Stimulated activated effector memory CD8-positive, alpha-beta T cell treated with anti-CD3 and anti-CD28 coated beads, Interleukin-12 subunit alpha, Interleukin-12 subunit beta, amount 100 ng/mL, for 72 hours (primary cell): ENCODE results near the gene C1QTNF1.

Experiments
- ATAC-seq: fragments of 150-1000 bp; cut with Tn5 transposase; 2 replicates; pipeline ENCODE4 v1.10.0; 2021
- DNase-seq, 2 donors: peaks; one replicate each; pipeline ENCODE4 v3.0.0; 2021 to 2022; ENCODE audit warnings: low spot score in 2 of 2
- H3K27ac Mint-ChIP-seq: one replicate; pipeline ENCODE4 v1.8.0; 2022; ENCODE audit warnings: mild to moderate bottlenecking, mixed read lengths
- H3K36me3 Mint-ChIP-seq: one replicate; pipeline ENCODE4 v1.8.0; 2022; ENCODE audit warnings: mild to moderate bottlenecking, mixed read lengths
- H3K4me1 Mint-ChIP-seq: one replicate; pipeline ENCODE4 v1.8.0; 2022; ENCODE audit warnings: mixed read lengths
- H3K4me3 Mint-ChIP-seq: one replicate; pipeline ENCODE4 v1.8.0; 2022; ENCODE audit warnings: mild to moderate bottlenecking, mixed read lengths
- H3K9me3 Mint-ChIP-seq: one replicate; pipeline ENCODE4 v1.8.0; 2022; ENCODE audit warnings: mixed read lengths

Gene C1QTNF1

GRCh38 chr17:79079421-79080200 lies 55.6 kb downstream of the C1QTNF1 start:
- Mint-ChIP-seq H3K9me3 (no peaks in the 10 kb centered on the region), H3K27ac (no peak overlapping the region), H3K4me3 (no peak overlapping the region), H3K4me1 (peaks cover 24% of the 10 kb centered on the region), H3K36me3 (peaks cover 40% of the 10 kb centered on the region)
- DNase-seq (no peak), ATAC-seq (no peak)

- H3K27ac Mint-ChIP-seq, result no peak overlapping the region
- DNase-seq, result no peak
- H3K9me3 Mint-ChIP-seq, result no peaks in the 10 kb centered on the region
- peaks cover 20% of the 10 kb centered on the region for H3K4me1 Mint-ChIP-seq
- no peak overlapping the region for H3K4me3 Mint-ChIP-seq
- H3K36me3 Mint-ChIP-seq, result peaks cover 42% of the 10 kb centered on the region
- no peak for ATAC-seq
These were observed 56.4 kb downstream of the C1QTNF1 start for GRCh38 chr17:79080349-79080748.

DNA sequence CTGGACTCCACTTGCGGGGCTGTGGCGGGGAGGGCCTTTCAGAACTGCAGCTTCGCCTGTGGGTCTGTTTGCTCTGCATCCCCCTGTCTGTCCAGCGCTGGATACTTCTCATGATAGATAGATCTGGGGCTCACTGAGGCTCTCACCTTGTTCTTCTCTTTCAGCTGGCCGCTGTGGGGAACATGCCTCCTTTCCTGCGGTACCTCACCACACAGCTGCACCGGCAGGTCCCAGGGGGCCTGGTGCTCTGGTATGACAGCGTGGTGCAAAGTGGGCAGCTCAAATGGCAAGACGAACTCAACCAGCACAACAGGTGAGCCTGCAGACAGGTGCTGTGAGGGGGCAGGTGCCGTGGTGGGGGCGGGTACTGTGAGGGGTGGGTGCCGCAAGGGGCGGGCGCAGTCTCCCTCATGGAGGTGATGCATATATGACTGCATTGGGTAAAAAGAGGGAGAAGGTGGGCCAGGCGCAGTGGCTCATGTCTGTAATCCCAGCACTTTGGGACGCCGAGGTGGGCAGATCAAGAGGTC lies 56.9 kb downstream of the C1QTNF1 start:
- no peak overlapping the region for H3K4me3 Mint-ChIP-seq
- H3K27ac Mint-ChIP-seq, result no peak overlapping the region
- ATAC-seq (no peak), DNase-seq (no peak)
- peaks cover 16% of the 10 kb centered on the region for H3K4me1 Mint-ChIP-seq
- no peaks in the 10 kb centered on the region for H3K9me3 Mint-ChIP-seq
- H3K36me3 Mint-ChIP-seq, result peaks cover 42% of the 10 kb centered on the region

GRCh38 chr17:79081571-79082276 lies 57.8 kb downstream of the C1QTNF1 start:
- peaks cover 42% of the 10 kb centered on the region for H3K36me3 Mint-ChIP-seq
- H3K9me3 Mint-ChIP-seq, result no peaks in the 10 kb centered on the region
- DNase-seq (no peak), ATAC-seq (no peak)
- no peak overlapping the region for H3K4me3 Mint-ChIP-seq
- no peak overlapping the region for H3K27ac Mint-ChIP-seq
- peaks cover 12% of the 10 kb centered on the region for H3K4me1 Mint-ChIP-seq

DNA sequence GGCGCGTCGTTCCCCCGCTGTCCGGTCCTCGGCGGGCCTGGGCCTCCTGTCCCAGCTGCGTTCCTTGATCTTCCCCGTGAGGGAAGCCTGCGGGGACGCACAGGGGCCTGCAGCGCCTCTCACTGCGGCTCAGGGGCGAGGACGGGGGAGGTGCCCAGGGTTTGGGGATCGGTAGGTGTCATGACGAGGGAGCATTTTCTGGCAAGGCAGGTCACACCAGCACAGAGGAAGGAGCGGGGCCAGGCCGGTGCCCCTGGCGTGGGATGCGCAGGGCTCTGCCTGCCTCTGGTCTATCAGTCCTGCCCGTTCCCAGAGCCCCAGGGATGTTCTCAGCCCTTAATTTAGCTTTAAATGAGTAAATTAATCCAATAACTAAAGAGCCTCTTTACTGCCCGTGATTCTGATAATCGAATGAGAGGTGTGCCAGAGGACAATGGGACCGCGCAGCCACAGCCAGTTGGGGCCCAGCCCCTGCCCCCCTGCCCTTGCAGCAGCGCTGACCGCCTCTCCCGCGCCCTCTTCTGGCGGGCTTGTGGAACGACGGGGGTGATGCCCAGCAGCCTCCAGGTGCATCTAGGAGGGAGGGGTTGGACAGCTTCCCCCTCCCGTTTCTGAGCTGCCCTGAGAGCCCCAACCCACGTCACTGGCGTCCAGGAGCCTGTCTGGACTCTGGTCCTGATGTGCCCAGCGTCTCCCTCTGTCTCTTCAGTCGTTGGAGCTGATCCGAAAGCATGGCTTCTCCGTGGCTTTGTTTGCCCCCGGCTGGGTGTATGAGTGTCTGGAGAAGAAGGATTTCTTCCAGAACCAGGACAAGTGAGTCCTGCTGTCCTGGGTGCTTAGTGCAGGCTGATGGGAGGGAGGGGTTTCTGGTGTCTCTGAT lies 58.6 kb downstream of the C1QTNF1 start:
- Mint-ChIP-seq H3K36me3 (peaks cover 42% of the 10 kb centered on the region), H3K4me1 (peaks cover 12% of the 10 kb centered on the region), H3K9me3 (no peaks in the 10 kb centered on the region), H3K4me3 (no peak overlapping the region), H3K27ac (no peak overlapping the region)
- DNase-seq (peak; percentile 48 to 74), ATAC-seq (peak; percentile 42)

- Mint-ChIP-seq H3K4me3 (no peak overlapping the region), H3K4me1 (peaks cover 12% of the 10 kb centered on the region), H3K27ac (no peak overlapping the region), H3K36me3 (peaks cover 38% of the 10 kb centered on the region), H3K9me3 (no peaks in the 10 kb centered on the region)
- DNase-seq, result no peak
- no peak for ATAC-seq
These were observed 59.4 kb downstream of the C1QTNF1 start for GRCh38 chr17:79083191-79083971.

GRCh38 chr17:79084291-79085153 lies 60.6 kb downstream of the C1QTNF1 start:
- Mint-ChIP-seq H3K9me3 (no peaks in the 10 kb centered on the region), H3K4me1 (peaks cover 12% of the 10 kb centered on the region), H3K27ac (no peak overlapping the region), H3K4me3 (no peak overlapping the region), H3K36me3 (peaks cover 29% of the 10 kb centered on the region)
- DNase-seq, result no peak
- ATAC-seq, result no peak

GRCh38 chr17:79085154-79085920 lies 61.4 kb downstream of the C1QTNF1 start:
- Mint-ChIP-seq H3K36me3 (peaks cover 21% of the 10 kb centered on the region), H3K27ac (no peak overlapping the region), H3K4me3 (no peak overlapping the region), H3K9me3 (no peaks in the 10 kb centered on the region), H3K4me1 (peaks cover 12% of the 10 kb centered on the region)
- DNase-seq (no peak), ATAC-seq (no peak)

DNA sequence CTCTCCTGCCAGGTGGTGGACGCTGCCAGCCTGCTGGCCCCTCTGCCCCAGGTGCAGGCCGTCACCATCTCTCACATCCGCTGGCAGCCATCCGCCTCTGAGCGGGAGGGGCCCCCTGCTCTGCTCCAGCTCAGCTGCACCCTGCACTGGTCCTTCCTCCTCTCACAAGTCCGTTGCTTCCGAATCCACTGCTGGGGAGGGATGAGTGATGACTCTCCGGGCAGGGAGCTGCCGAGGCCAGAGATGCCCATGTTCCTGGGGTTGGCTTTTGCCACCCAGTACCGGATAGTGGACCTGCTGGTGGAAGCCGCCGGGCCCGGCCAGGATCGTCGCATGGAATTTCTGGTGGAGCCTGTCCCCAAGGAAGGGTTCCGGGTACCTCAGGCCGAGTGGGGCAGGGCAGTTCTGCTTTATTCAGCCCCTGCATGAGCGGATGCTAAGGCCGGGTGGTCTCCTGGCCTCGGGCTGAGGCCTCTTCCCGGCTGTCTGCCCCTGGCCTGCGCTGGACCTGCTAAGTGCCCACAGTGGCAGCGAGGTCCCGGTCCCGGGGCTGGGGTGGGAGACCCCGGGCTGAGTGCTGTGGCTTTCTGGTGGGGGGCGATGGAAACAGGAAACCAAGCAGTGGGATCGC lies 62.1 kb downstream of the C1QTNF1 start:
- H3K27ac Mint-ChIP-seq, result peak overlapping the region; percentile 20
- no peak for DNase-seq

GRCh38 chr17:79086609-79087427 lies 62.8 kb downstream of the C1QTNF1 start:
- Mint-ChIP-seq H3K36me3 (peaks cover 16% of the 10 kb centered on the region), H3K4me3 (no peak overlapping the region), H3K4me1 (peaks cover 3% of the 10 kb centered on the region), H3K9me3 (no peaks in the 10 kb centered on the region), H3K27ac (peak overlapping the region; percentile 20)
- DNase-seq, result no peak
- no peak for ATAC-seq

More for the DNA sequence above, 62.1 kb downstream of the C1QTNF1 start:
- no peaks in the 10 kb centered on the region for H3K9me3 Mint-ChIP-seq
- peaks cover 7% of the 10 kb centered on the region for H3K4me1 Mint-ChIP-seq
- H3K4me3 Mint-ChIP-seq, result no peak overlapping the region
- ATAC-seq, result no peak
- H3K36me3 Mint-ChIP-seq, result peaks cover 20% of the 10 kb centered on the region

DNA sequence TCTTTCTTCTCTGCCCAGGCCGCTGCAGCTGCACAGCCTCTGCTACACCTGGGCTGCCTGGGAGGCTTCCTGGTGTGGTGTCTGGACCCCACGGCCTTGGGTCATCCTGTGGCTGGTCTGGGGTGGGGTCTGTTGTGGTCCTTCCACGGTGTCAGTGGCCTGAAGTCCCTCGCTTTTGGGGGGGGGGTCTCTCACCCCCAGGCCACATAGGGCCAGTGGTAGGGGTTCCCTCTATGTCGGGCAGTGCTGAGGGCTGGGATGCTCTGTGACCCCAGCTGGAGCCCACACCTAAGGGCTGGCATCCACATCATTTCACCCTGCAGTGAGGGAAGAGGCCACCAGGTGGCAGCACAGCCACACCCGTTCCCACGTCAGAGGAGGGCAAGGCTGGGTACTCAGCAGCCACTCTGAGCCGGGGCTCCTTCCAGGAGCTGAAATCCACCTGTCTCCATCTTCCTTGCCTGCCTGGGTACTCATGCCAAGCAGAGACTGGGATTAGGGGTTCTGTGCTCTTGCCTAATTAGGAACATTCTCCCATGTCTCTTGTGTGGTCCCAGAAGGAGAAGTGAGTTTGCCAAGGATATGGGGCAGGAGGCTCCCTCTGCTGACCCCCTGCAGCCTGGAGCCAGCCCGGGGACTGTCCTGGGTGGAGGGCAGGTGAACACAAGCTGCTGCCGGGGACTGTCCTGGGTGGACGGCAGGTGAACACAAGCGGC lies 63.6 kb downstream of the C1QTNF1 start:
- H3K27ac Mint-ChIP-seq, result no peak overlapping the region
- peak; percentile 80 for ATAC-seq
- no peak overlapping the region for H3K4me3 Mint-ChIP-seq
- peaks cover 6% of the 10 kb centered on the region for H3K4me1 Mint-ChIP-seq
- DNase-seq, result peak; percentile 77 to 90
- H3K36me3 Mint-ChIP-seq, result peaks cover 12% of the 10 kb centered on the region
- H3K9me3 Mint-ChIP-seq, result no peaks in the 10 kb centered on the region
